ENCODE data around the gene MUC12. TPM values are rescaled to one million over a fixed set of nuclear protein-coding genes. Genes with fewer than 3 reads are reported as not detected.

Gene MUC12
- total and polyA plus RNA-seq, 2 donors (not counting 3 experiments of a cell fraction or from before 2014, with no cell fraction given): not detected

DNA sequence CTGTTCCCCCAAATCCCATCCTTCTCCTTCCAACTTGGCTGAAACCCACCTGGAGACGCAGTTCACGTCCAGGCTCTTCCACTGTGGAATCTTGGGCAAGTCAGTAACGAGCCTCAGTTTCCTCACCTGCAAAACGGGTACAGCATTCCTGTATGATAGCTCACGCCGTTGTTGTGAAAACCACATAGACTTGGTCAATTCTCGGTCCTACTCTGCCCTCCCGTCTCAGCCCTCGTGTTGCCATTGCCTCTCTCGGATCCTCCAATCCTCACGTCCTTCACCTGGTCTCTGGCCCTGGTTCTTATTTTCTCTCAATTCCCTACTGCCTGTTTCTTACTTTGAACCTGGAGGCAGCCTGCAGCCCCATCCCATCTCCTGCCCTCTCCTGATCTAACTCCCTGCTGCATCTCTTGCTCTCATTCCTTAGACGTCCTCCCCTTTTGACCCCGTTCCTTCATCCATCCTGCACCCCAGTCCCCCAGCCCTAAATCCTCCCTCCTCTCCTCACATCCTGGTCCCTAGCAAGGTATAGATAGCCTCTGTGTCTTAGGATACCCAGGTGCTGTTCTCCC, 2.0 kb upstream of the MUC12 start:
- dilution Hi-C loops (cut with MboI; ENCODE audit: extremely low pct_ligation_motif_present, low sequenced_read_pairs): no loop called here
- Histone ChIP-seq H2AFZ (ENCODE audit: low read depth, low read length) (no peak overlapping the region), H3K9ac (replicated peaks; ENCODE audit: extremely low read depth, insufficient read depth, low read length) (no peak overlapping the region), H3K27me3 (ENCODE audit: control insufficient read depth in 2 of 2, insufficient read depth in 2 of 2, low read length in 2 of 2) (peaks cover 22 to 28% of the 10 kb centered on the region in 2 experiments), H3K9me3 (replicated peaks; ENCODE audit: control insufficient read depth, insufficient read depth, low read length) (no peaks in the 10 kb centered on the region), H3K4me2 (ENCODE audit: insufficient read depth, low read length) (no peak overlapping the region), H3K36me3 (ENCODE audit: control insufficient read depth in 2 of 2, extremely low read depth in 1 of 2, insufficient read depth in 2 of 2, low read length in 2 of 2) (no peaks in the 10 kb centered on the region), H3K4me1 (ENCODE audit: control insufficient read depth, extremely low read depth, insufficient read depth, low read length) (peaks cover 2% of the 10 kb centered on the region), H3K4me3 (replicated peaks in 1 of 3; ENCODE audit: insufficient read depth in 1 of 3, low read depth in 1 of 3, low read length in 3 of 3) (no peak overlapping the region), H3K9me1 (replicated peaks; ENCODE audit: control insufficient read depth, extremely low read depth, insufficient read depth, low read length) (no peaks in the 10 kb centered on the region), H3K79me2 (ENCODE audit: control insufficient read depth, insufficient read depth, low read length) (no peaks in the 10 kb centered on the region), H3K27ac (ENCODE audit: insufficient read depth, low read depth, low read length) (no peak overlapping the region), H4K20me1 (replicated peaks; ENCODE audit: control insufficient read depth, extremely low read depth, insufficient read depth, low read length) (no peaks in the 10 kb centered on the region)
- TF ChIP-seq MYC (IDR thresholded peaks at IDR 0.05; ENCODE audit: low read depth, low read length): no peak
- no peak for TF ChIP-seq GATA2 (IDR thresholded peaks at IDR 0.05; ENCODE audit: insufficient read depth, insufficient read length, low read depth, low read length)
- no peak for TF ChIP-seq JUN (IDR thresholded peaks at IDR 0.05; ENCODE audit: borderline replicate concordance, insufficient read depth, insufficient read length, low read depth)
- TF ChIP-seq EZH2 (IDR thresholded peaks at IDR 0.05; ENCODE audit: borderline replicate concordance, low read depth, low read length, severe bottlenecking): no peak
- no peak for TF ChIP-seq POLR2A (IDR thresholded peaks at IDR 0.05; ENCODE audit: low read depth, low read length)
- DNase-seq (ENCODE audit: low read depth, low spot score): no peak
- intact Hi-C loops (cut with micrococcal nuclease): loop anchor here (5.0 to 10.0 kb wide), 2 partner anchors 47 to 75 kb away; no protein-coding TSS in a partner anchor
- ChIA-PET CTCF (no interaction called here), POLR2A (no interaction called here)
- BruUV-seq (replicated peaks): no TSS peak
- no peak for FAIRE-seq

DNA sequence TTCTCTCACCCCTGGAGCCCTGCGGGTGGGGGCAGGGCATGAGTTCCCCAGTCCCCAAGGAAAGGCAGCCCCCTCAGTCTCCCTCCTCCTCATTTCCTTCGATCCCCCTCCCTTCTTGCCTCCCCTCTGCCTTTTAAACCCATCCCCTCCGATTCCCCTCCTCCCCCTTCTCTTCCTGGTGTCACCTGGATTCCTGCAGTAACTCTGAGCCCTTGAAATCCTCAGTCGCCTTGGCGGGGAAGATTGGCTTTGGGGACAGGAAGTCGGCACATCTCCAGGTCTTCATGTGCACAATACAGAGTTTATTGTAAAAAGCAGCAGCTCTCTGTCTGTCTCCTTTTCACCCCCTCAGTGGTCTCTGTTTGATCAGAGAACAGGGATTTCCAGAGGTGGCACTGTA, 1.3 kb upstream of the MUC12 start:
- DNase-seq (ENCODE audit: low read depth, low spot score) (no peak), FAIRE-seq (no peak)
- Histone ChIP-seq H4K20me1 (replicated peaks; ENCODE audit: control insufficient read depth, extremely low read depth, insufficient read depth, low read length) (no peaks in the 10 kb centered on the region), H3K9ac (replicated peaks; ENCODE audit: extremely low read depth, insufficient read depth, low read length) (no peak overlapping the region), H3K9me3 (replicated peaks; ENCODE audit: control insufficient read depth, insufficient read depth, low read length) (no peaks in the 10 kb centered on the region), H3K4me2 (ENCODE audit: insufficient read depth, low read length) (no peak overlapping the region), H3K36me3 (ENCODE audit: control insufficient read depth in 2 of 2, extremely low read depth in 1 of 2, insufficient read depth in 2 of 2, low read length in 2 of 2) (no peaks in the 10 kb centered on the region), H3K27ac (ENCODE audit: insufficient read depth, low read depth, low read length) (no peak overlapping the region), H3K27me3 (ENCODE audit: control insufficient read depth in 2 of 2, insufficient read depth in 2 of 2, low read length in 2 of 2) (peaks cover 22 to 28% of the 10 kb centered on the region in 2 experiments), H3K79me2 (ENCODE audit: control insufficient read depth, insufficient read depth, low read length) (no peaks in the 10 kb centered on the region), H3K4me1 (ENCODE audit: control insufficient read depth, extremely low read depth, insufficient read depth, low read length) (peaks cover 2% of the 10 kb centered on the region), H3K9me1 (replicated peaks; ENCODE audit: control insufficient read depth, extremely low read depth, insufficient read depth, low read length) (no peaks in the 10 kb centered on the region), H2AFZ (ENCODE audit: low read depth, low read length) (no peak overlapping the region), H3K4me3 (replicated peaks in 1 of 3; ENCODE audit: insufficient read depth in 1 of 3, low read depth in 1 of 3, low read length in 3 of 3) (no peak overlapping the region)
- no TSS peak for BruUV-seq (replicated peaks)
- CTCF ChIA-PET: no interaction called here
- intact Hi-C loops (cut with micrococcal nuclease): loop anchor here (5.0 to 10.0 kb wide), 2 partner anchors 47 to 76 kb away; no protein-coding TSS in a partner anchor
- TF ChIP-seq POLR2AphosphoS5 (IDR thresholded peaks at IDR 0.05; ENCODE audit: insufficient read depth, low read depth, low read length) (no peak), JUN (IDR thresholded peaks at IDR 0.05; ENCODE audit: borderline replicate concordance, insufficient read depth, insufficient read length, low read depth) (no peak), EZH2 (IDR thresholded peaks at IDR 0.05; ENCODE audit: borderline replicate concordance, low read depth, low read length, severe bottlenecking) (no peak), GATA2 (IDR thresholded peaks at IDR 0.05; ENCODE audit: insufficient read depth, insufficient read length, low read depth, low read length) (no peak), POLR2A (IDR thresholded peaks at IDR 0.05; ENCODE audit: low read depth, low read length) (no peak), FOS (IDR thresholded peaks at IDR 0.05; ENCODE audit: borderline replicate concordance, insufficient read depth, low read length) (no peak), MYC (IDR thresholded peaks at IDR 0.05; ENCODE audit: low read depth, low read length) (no peak)
- TF ChIP-seq, protein P1, sequence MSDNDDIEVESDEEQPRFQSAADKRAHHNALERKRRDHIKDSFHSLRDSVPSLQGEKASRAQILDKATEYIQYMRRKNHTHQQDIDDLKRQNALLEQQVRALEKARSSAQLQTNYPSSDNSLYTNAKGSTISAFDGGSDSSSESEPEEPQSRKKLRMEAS (IDR thresholded peaks at IDR 0.05; ENCODE audit: insufficient read depth, insufficient read length): no peak
- TF ChIP-seq, protein P2, sequence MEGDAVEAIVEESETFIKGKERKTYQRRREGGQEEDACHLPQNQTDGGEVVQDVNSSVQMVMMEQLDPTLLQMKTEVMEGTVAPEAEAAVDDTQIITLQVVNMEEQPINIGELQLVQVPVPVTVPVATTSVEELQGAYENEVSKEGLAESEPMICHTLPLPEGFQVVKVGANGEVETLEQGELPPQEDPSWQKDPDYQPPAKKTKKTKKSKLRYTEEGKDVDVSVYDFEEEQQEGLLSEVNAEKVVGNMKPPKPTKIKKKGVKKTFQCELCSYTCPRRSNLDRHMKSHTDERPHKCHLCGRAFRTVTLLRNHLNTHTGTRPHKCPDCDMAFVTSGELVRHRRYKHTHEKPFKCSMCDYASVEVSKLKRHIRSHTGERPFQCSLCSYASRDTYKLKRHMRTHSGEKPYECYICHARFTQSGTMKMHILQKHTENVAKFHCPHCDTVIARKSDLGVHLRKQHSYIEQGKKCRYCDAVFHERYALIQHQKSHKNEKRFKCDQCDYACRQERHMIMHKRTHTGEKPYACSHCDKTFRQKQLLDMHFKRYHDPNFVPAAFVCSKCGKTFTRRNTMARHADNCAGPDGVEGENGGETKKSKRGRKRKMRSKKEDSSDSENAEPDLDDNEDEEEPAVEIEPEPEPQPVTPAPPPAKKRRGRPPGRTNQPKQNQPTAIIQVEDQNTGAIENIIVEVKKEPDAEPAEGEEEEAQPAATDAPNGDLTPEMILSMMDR (IDR thresholded peaks at IDR 0.05; ENCODE audit: extremely low read depth in 1 of 2, insufficient read depth in 1 of 2, low read depth in 1 of 2, low read length in 2 of 2): no peak
- dilution Hi-C loops (cut with MboI; ENCODE audit: extremely low pct_ligation_motif_present, low sequenced_read_pairs): no loop called here
- POLR2A ChIA-PET: no interaction called here

All from endothelial cell of umbilical vein (primary cell).